ENCODE data around the gene ARF6. TPM values are rescaled to one million over a fixed set of nuclear protein-coding genes. Genes with fewer than 3 reads are reported as not detected.
A peak's percentile ranks its signal among the peaks of the same experiment; 100 is the strongest.
"Not testable (repeated sequence)": the region's sequence is repeated elsewhere in the genome, so short reads cannot be mapped to it uniquely, and the experiment has no call there.

The ARF6 gene
- total RNA-seq, 3 donors from 2014 or later (not counting 1 experiment from before 2014, with no cell fraction given) = 124 to 132 (median 128) TPM

DNA sequence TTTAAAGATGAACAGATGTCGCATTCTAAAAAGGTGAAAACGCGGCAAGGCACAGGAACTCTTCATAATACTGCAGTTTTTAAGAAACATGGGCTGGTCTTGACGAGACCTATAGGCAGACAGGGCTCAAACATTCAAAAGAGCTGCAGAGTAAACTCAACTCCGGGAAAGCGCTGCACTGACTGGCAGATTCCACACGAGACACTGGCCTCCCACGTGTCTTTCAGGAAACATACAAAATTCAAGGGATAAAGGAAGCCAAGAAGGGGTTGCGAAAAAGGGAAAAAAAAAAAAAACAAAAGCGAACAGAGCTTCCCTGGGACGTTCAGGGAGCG, 614 bp upstream of the ARF6 start:
- ATAC-seq (peak; percentile 16 to 42 (median 16)), DNase-seq (peak in 1 of 2 donors; percentile 80)
- H3K36me3 ChIP-seq (ENCODE audit: control insufficient read depth, insufficient read depth, low read length) = peaks cover 24% of the 10 kb centered on the region
- TF ChIP-seq, protein P1, sequence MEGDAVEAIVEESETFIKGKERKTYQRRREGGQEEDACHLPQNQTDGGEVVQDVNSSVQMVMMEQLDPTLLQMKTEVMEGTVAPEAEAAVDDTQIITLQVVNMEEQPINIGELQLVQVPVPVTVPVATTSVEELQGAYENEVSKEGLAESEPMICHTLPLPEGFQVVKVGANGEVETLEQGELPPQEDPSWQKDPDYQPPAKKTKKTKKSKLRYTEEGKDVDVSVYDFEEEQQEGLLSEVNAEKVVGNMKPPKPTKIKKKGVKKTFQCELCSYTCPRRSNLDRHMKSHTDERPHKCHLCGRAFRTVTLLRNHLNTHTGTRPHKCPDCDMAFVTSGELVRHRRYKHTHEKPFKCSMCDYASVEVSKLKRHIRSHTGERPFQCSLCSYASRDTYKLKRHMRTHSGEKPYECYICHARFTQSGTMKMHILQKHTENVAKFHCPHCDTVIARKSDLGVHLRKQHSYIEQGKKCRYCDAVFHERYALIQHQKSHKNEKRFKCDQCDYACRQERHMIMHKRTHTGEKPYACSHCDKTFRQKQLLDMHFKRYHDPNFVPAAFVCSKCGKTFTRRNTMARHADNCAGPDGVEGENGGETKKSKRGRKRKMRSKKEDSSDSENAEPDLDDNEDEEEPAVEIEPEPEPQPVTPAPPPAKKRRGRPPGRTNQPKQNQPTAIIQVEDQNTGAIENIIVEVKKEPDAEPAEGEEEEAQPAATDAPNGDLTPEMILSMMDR (IDR thresholded peaks at IDR 0.05) = no peak
- peak overlapping the region; percentile 98 for H3K27ac ChIP-seq (ENCODE audit: low read length)
- Mint-ChIP-seq H3K4me1 (peaks cover 39 to 44% of the 10 kb centered on the region in 2 donors), H3K27ac (peak overlapping the region; percentile 98 to 100), H3K36me3 (peaks cover 13% of the 10 kb centered on the region), H3K9me3 (no peaks in the 10 kb centered on the region), H3K4me3 (peak overlapping the region; percentile 100), H3K27me3 (ENCODE audit: low read depth in 2 of 2) (no peaks in the 10 kb centered on the region)
- intact Hi-C loops (cut with micrococcal nuclease) = loop anchor here (1.0 to 5.0 kb wide), 4 partner anchors 24 to 225 kb away; partner anchors contain the start of gene VCPKMT
- H3K9me3 ChIP-seq (ENCODE audit: control insufficient read depth, insufficient read depth, low read length) = no peaks in the 10 kb centered on the region
- peaks cover 10% of the 10 kb centered on the region for H3K4me1 ChIP-seq (ENCODE audit: control insufficient read depth, insufficient read depth, low read length)
- H3K27me3 ChIP-seq (ENCODE audit: control insufficient read depth, insufficient read depth, low read length) = no peaks in the 10 kb centered on the region
- WGBS (ENCODE audit: insufficient coverage) = 0% methylated on average over 12 of the region's 12 CpGs
- H3K4me3 ChIP-seq (ENCODE audit: low read length) = peak overlapping the region; percentile 93

DNA sequence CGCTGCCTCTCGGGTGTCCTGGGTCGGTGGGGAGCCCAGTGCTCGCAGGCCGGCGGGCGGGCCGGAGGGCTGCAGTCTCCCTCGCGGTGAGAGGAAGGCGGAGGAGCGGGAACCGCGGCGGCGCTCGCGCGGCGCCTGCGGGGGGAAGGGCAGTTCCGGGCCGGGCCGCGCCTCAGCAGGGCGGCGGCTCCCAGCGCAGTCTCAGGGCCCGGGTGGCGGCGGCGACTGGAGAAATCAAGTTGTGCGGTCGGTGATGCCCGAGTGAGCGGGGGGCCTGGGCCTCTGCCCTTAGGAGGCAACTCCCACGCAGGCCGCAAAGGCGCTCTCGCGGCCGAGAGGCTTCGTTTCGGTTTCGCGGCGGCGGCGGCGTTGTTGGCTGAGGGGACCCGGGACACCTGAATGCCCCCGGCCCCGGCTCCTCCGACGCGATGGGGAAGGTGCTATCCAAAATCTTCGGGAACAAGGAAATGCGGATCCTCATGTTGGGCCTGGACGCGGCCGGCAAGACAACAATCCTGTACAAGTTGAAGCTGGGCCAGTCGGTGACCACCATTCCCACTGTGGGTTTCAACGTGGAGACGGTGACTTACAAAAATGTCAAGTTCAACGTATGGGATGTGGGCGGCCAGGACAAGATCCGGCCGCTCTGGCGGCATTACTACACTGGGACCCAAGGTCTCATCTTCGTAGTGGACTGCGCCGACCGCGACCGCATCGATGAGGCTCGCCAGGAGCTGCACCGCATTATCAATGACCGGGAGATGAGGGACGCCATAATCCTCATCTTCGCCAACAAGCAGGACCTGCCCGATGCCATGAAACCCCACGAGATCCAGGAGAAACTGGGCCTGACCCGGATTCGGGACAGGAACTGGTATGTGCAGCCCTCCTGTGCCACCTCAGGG, 679 bp downstream of the ARF6 start:
- under 1% methylated on average over 85 of the region's 85 CpGs for WGBS (ENCODE audit: insufficient coverage)
- Mint-ChIP-seq H3K4me1 (peaks cover 51 to 55% of the 10 kb centered on the region in 2 donors), H3K4me3 (peak overlapping the region; percentile 100), H3K36me3 (peaks cover 13% of the 10 kb centered on the region), H3K9me3 (no peaks in the 10 kb centered on the region), H3K27ac (peak overlapping the region; percentile 98 to 100), H3K27me3 (ENCODE audit: low read depth in 2 of 2) (no peaks in the 10 kb centered on the region)
- H3K27me3 ChIP-seq (ENCODE audit: control insufficient read depth, insufficient read depth, low read length) = no peaks in the 10 kb centered on the region
- TF ChIP-seq, protein P1 (IDR thresholded peaks at IDR 0.05) = no peak
- H3K9me3 ChIP-seq (ENCODE audit: control insufficient read depth, insufficient read depth, low read length) = no peaks in the 10 kb centered on the region
- peak; percentile 55 to 76 (median 65) for ATAC-seq
- H3K4me3 ChIP-seq (ENCODE audit: low read length) = peak overlapping the region; percentile 93
- peak overlapping the region; percentile 98 for H3K27ac ChIP-seq (ENCODE audit: low read length)
- H3K4me1 ChIP-seq (ENCODE audit: control insufficient read depth, insufficient read depth, low read length) = peaks cover 10% of the 10 kb centered on the region
- peaks cover 27% of the 10 kb centered on the region for H3K36me3 ChIP-seq (ENCODE audit: control insufficient read depth, insufficient read depth, low read length)
- peak; percentile 79 to 82 for DNase-seq
- intact Hi-C loops (cut with micrococcal nuclease) = loop anchor here (1.0 to 5.0 kb wide), 5 partner anchors 47 to 224 kb away; partner anchors contain the start of gene VCPKMT

GRCh38 chr14:49894214-49895107, 1.6 kb downstream of the ARF6 start:
- peak overlapping the region; percentile 98 for H3K27ac ChIP-seq (ENCODE audit: low read length)
- not testable (repeated sequence) for H3K9me3 Mint-ChIP-seq; H3K27me3 ChIP-seq (ENCODE audit: control insufficient read depth, insufficient read depth, low read length); ATAC-seq; H3K9me3 ChIP-seq (ENCODE audit: control insufficient read depth, insufficient read depth, low read length); H3K27me3 Mint-ChIP-seq (ENCODE audit: low read depth in 2 of 2)
- Mint-ChIP-seq H3K27ac (peak overlapping the region; percentile 98 to 100), H3K36me3 (peaks cover 13% of the 10 kb centered on the region), H3K4me3 (peak overlapping the region; percentile 100), H3K4me1 (peaks cover 58 to 60% of the 10 kb centered on the region in 2 donors)
- DNase-seq = peak in 1 of 2 donors; percentile 43
- peaks cover 27% of the 10 kb centered on the region for H3K36me3 ChIP-seq (ENCODE audit: control insufficient read depth, insufficient read depth, low read length)
- intact Hi-C loops (cut with micrococcal nuclease) = loop anchor here (5.0 kb wide), 1 partner anchor 223 kb away; the partner anchor contains the start of gene VCPKMT
- 0% methylated on average over 4 of the region's 8 CpGs for WGBS (ENCODE audit: insufficient coverage)
- peaks cover 17% of the 10 kb centered on the region for H3K4me1 ChIP-seq (ENCODE audit: control insufficient read depth, insufficient read depth, low read length)
- H3K4me3 ChIP-seq (ENCODE audit: low read length) = peak overlapping the region; percentile 93
